Measurements from ENCODE around the gene TBPL1. TPM values are rescaled to one million over a fixed set of nuclear protein-coding genes. Genes with fewer than 3 reads are reported as not detected.
A peak's percentile ranks its signal among the peaks of the same experiment; 100 is the strongest.

Gene TBPL1
- total and polyA plus RNA-seq, 10 of the 15 experiments (the other 5 are each of a cell fraction or from before 2014, with no cell fraction given), result 34.6 to 71.2 (median 43.0) TPM

DNA sequence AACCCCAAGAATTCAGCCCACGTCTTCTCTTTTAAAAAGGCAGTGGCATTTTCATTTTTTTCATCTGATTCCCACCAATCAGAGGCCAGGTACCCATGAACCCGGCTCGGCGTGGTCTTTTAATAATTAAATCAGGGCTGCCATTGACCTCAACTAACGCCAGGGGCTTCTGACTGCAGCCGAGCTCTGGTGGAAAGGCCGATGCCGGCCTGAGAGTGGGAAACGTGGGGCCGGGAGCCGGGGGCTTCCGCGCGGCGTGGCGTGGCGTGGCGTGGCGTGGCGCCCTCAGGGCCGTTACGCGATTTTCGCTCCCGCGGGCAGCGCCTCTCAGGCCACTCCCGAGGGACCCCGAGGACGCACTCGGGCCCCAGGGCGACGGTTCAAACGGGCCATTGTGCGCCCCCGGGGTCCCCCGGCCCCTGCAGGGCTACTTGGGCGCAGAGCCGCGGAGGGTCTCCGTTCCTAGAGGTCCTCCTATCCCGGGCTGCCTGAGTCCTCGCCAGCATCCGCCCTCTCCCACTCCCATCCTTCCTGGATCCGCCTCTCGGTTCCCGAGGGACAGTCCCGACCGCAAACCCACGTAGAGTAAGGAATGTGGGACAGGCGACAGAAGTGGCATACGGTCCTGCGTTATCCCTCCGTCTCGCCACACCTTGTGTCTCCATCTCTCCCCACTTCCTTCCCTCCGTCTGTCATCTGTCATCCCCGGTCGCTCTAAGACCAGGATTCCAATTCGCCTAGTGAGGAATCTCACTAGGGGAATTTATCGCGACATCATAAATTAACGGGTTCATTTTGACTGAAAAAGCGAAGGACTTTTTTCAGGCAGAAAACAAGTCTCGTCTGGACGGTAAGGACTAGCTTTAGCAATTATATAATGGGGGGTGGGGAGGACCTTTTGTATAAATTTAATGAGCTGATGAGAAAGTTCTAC, 876 bp upstream of the TBPL1 start (continued):
- TF ChIP-seq, protein P1, sequence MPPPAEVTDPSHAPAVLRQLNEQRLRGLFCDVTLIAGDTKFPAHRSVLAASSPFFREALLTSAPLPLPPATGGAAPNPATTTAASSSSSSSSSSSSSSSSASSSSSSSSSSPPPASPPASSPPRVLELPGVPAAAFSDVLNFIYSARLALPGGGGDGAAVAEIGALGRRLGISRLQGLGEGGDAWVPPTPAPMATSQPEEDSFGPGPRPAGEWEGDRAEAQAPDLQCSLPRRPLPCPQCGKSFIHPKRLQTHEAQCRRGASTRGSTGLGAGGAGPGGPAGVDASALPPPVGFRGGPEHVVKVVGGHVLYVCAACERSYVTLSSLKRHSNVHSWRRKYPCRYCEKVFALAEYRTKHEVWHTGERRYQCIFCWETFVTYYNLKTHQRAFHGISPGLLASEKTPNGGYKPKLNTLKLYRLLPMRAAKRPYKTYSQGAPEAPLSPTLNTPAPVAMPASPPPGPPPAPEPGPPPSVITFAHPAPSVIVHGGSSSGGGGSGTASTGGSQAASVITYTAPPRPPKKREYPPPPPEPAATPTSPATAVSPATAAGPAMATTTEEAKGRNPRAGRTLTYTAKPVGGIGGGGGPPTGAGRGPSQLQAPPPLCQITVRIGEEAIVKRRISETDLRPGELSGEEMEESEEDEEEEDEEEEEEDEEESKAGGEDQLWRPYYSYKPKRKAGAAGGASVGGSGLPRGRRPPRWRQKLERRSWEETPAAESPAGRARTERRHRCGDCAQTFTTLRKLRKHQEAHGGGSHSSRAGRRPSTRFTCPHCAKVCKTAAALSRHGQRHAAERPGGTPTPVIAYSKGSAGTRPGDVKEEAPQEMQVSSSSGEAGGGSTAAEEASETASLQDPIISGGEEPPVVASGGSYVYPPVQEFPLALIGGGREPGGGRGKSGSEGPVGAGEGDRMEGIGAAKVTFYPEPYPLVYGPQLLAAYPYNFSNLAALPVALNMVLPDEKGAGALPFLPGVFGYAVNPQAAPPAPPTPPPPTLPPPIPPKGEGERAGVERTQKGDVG (CRISPR knock-in tag; IDR thresholded peaks at IDR 0.05), result no peak
- TF ChIP-seq YY1 (IDR thresholded peaks at IDR 0.05; ENCODE audit: low read depth, low read length) (peak; percentile 86), CREB1 (IDR thresholded peaks at IDR 0.05; ENCODE audit: low read depth) (no peak), BRCA1 (IDR thresholded peaks at IDR 0.05; ENCODE audit: low read depth, low read length) (no peak), KDM1A (IDR thresholded peaks at IDR 0.05; ENCODE audit: borderline replicate concordance) (no peak), ZNF207 (IDR thresholded peaks at IDR 0.05; ENCODE audit: borderline replicate concordance) (peak; percentile 55; the same call in 1 of the 2 replicates), HDAC6 (IDR thresholded peaks at IDR 0.05; ENCODE audit: unreplicated experiment) (no peak), IKZF2 (IDR thresholded peaks at IDR 0.05) (peak; percentile 46 to 72), LARP7 (IDR thresholded peaks at IDR 0.05) (peak; percentile 57; the same call in 1 of the 2 replicates), ETV6 (conservative IDR thresholded peaks at IDR 0.05 in 1 of 2, IDR thresholded peaks at IDR 0.05 in 1 of 2; ENCODE audit: borderline replicate concordance in 1 of 2, low read depth in 1 of 2) (no peak), CHD2 (IDR thresholded peaks at IDR 0.05; ENCODE audit: borderline replicate concordance, low read depth, low read length) (no peak; the same call in 1 of the 2 replicates), NFIC (IDR thresholded peaks at IDR 0.05; ENCODE audit: low read depth, low read length) (no peak), CBX3 (IDR thresholded peaks at IDR 0.05; ENCODE audit: borderline replicate concordance, low read depth) (no peak)
- TF ChIP-seq, protein P2, sequence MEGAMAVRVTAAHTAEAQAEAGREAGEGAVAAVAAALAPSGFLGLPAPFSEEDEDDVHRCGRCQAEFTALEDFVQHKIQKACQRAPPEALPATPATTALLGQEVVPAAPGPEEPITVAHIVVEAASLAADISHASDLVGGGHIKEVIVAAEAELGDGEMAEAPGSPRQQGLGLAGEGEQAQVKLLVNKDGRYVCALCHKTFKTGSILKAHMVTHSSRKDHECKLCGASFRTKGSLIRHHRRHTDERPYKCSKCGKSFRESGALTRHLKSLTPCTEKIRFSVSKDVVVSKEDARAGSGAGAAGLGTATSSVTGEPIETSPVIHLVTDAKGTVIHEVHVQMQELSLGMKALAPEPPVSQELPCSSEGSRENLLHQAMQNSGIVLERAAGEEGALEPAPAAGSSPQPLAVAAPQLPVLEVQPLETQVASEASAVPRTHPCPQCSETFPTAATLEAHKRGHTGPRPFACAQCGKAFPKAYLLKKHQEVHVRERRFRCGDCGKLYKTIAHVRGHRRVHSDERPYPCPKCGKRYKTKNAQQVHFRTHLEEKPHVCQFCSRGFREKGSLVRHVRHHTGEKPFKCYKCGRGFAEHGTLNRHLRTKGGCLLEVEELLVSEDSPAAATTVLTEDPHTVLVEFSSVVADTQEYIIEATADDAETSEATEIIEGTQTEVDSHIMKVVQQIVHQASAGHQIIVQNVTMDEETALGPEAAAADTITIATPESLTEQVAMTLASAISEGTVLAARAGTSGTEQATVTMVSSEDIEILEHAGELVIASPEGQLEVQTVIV (IDR thresholded peaks at IDR 0.05; ENCODE audit: borderline replicate concordance, partially characterized antibody), result no peak
- TF ChIP-seq, protein P3, sequence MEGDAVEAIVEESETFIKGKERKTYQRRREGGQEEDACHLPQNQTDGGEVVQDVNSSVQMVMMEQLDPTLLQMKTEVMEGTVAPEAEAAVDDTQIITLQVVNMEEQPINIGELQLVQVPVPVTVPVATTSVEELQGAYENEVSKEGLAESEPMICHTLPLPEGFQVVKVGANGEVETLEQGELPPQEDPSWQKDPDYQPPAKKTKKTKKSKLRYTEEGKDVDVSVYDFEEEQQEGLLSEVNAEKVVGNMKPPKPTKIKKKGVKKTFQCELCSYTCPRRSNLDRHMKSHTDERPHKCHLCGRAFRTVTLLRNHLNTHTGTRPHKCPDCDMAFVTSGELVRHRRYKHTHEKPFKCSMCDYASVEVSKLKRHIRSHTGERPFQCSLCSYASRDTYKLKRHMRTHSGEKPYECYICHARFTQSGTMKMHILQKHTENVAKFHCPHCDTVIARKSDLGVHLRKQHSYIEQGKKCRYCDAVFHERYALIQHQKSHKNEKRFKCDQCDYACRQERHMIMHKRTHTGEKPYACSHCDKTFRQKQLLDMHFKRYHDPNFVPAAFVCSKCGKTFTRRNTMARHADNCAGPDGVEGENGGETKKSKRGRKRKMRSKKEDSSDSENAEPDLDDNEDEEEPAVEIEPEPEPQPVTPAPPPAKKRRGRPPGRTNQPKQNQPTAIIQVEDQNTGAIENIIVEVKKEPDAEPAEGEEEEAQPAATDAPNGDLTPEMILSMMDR (IDR thresholded peaks at IDR 0.05 in 2 of 3, conservative IDR thresholded peaks at IDR 0.05 in 1 of 3; ENCODE audit: control insufficient read depth in 2 of 3, extremely low read depth in 1 of 3, insufficient read depth in 1 of 3, low read depth in 3 of 3, low read length in 3 of 3), result peak in 2 of 3 experiments; percentile 23 to 37; a peak in 3 of 6 replicates
- TF ChIP-seq, protein P4, sequence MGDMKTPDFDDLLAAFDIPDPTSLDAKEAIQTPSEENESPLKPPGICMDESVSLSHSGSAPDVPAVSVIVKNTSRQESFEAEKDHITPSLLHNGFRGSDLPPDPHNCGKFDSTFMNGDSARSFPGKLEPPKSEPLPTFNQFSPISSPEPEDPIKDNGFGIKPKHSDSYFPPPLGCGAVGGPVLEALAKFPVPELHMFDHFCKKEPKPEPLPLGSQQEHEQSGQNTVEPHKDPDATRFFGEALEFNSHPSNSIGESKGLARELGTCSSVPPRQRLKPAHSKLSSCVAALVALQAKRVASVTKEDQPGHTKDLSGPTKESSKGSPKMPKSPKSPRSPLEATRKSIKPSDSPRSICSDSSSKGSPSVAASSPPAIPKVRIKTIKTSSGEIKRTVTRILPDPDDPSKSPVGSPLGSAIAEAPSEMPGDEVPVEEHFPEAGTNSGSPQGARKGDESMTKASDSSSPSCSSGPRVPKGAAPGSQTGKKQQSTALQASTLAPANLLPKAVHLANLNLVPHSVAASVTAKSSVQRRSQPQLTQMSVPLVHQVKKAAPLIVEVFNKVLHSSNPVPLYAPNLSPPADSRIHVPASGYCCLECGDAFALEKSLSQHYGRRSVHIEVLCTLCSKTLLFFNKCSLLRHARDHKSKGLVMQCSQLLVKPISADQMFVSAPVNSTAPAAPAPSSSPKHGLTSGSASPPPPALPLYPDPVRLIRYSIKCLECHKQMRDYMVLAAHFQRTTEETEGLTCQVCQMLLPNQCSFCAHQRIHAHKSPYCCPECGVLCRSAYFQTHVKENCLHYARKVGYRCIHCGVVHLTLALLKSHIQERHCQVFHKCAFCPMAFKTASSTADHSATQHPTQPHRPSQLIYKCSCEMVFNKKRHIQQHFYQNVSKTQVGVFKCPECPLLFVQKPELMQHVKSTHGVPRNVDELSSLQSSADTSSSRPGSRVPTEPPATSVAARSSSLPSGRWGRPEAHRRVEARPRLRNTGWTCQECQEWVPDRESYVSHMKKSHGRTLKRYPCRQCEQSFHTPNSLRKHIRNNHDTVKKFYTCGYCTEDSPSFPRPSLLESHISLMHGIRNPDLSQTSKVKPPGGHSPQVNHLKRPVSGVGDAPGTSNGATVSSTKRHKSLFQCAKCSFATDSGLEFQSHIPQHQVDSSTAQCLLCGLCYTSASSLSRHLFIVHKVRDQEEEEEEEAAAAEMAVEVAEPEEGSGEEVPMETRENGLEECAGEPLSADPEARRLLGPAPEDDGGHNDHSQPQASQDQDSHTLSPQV (IDR thresholded peaks at IDR 0.05), result no peak
